SH-SY5Y (cell line): Measurements from ENCODE around the gene TMEM33.

ENCODE experiments used
- GATA2 ChIP-seq: IDR thresholded peaks from 2 replicates; pipeline ENCODE4 v1.6.1; 2011; ENCODE audit warnings: mild to moderate bottlenecking, low read depth, low read length
- GATA3 ChIP-seq: IDR thresholded peaks from 2 replicates; pipeline ENCODE4 v1.6.1; 2011; ENCODE audit warnings: low read depth, mild to moderate bottlenecking, low read length, moderate library complexity

GRCh38 chr4:41981456-41981855 lies 46.2 kb downstream of the TMEM33 start, which contains the start of gene DCAF4L1:
- TF ChIP-seq GATA3 (no peak), GATA2 (no peak)
